Activated T-cell treated with anti-CD3 and anti-CD28 coated beads for 48 hours (primary cell): Measurements from ENCODE around the gene C1QTNF4.

Experiments used
- DNase-seq: peaks from one replicate; pipeline ENCODE4 v3.0.0-alpha.2; 2020; ENCODE audit warnings: low read depth

The C1QTNF4 gene

GRCh38 chr11:47592970-47593369 is 1.2 kb downstream of the C1QTNF4 start:
- no peak for DNase-seq

GRCh38 chr11:47592251-47592650 is 2.0 kb downstream of the C1QTNF4 start:
- no peak for DNase-seq

- no peak for DNase-seq
Observed at GRCh38 chr11:47591764-47592163, 2.4 kb downstream of the C1QTNF4 start.

- no peak for DNase-seq
Observed at GRCh38 chr11:47589977-47590861, 4.0 kb downstream of the C1QTNF4 start.

GRCh38 chr11:47589584-47589976 is 4.6 kb downstream of the C1QTNF4 start:
- no peak for DNase-seq

- DNase-seq, result no peak
Observed at GRCh38 chr11:47589118-47589517, 5.1 kb downstream of the C1QTNF4 start.

- no peak for DNase-seq
Observed at GRCh38 chr11:47587723-47588326, 6.4 kb downstream of the C1QTNF4 start.

GRCh38 chr11:47587039-47587716 is 7.0 kb downstream of the C1QTNF4 start:
- no peak for DNase-seq

- DNase-seq, result no peak
Observed at GRCh38 chr11:47586098-47586855, 7.9 kb downstream of the C1QTNF4 start, which contains the start of gene FAM180B. FAM180B (plus strand) TSS chr11:47586678; CDS start chr11:47586769, 91 bp downstream.

GRCh38 chr11:47583844-47584243 is 10.4 kb downstream of the C1QTNF4 start:
- no peak for DNase-seq

GRCh38 chr11:47578524-47579494 is 15.4 kb downstream of the C1QTNF4 start, which contains the start of the genes KBTBD4 and NDUFS3:
KBTBD4 (minus strand) TSS chr11:47578970; CDS start chr11:47578951, 19 bp downstream.
NDUFS3 (plus strand) TSS chr11:47579074; CDS start chr11:47579092, 18 bp downstream.
- peak; percentile 88 for DNase-seq

- no peak for DNase-seq
Observed at GRCh38 chr11:47577460-47578041, 16.7 kb downstream of the C1QTNF4 start.

GRCh38 chr11:47573321-47573720 is 20.9 kb downstream of the C1QTNF4 start:
- no peak for DNase-seq

GRCh38 chr11:47572715-47573255 is 21.4 kb downstream of the C1QTNF4 start:
- DNase-seq, result no peak

- no peak for DNase-seq
Observed at GRCh38 chr11:47571895-47572294, 22.3 kb downstream of the C1QTNF4 start.

- DNase-seq, result no peak
Observed at GRCh38 chr11:47571357-47571729, 22.9 kb downstream of the C1QTNF4 start.

GRCh38 chr11:47570651-47571356 is 23.4 kb downstream of the C1QTNF4 start:
- DNase-seq, result no peak

- DNase-seq, result no peak
Observed at GRCh38 chr11:47569646-47570045, 24.6 kb downstream of the C1QTNF4 start.

GRCh38 chr11:47566149-47566698 is 28.0 kb downstream of the C1QTNF4 start:
- no peak for DNase-seq
